HG02870 (cell line): ENCODE measurements around the gene PROX2.
A peak's percentile ranks its signal among the peaks of the same experiment; 100 is the strongest.

Experiments used
- ATAC-seq: cut with Tn5 transposase; IDR thresholded peaks from one replicate; pipeline ENCODE4 v1.9.1; 2021; ENCODE audit warnings: mild to moderate bottlenecking, moderate library complexity; ENCODE audit not compliant: unreplicated experiment

The PROX2 gene

GRCh38 chr14:74909911-74910310 is 34.0 kb upstream of the PROX2 start:
- no peak for ATAC-seq

- ATAC-seq: no peak
Observed at GRCh38 chr14:74909501-74909900, 33.6 kb upstream of the PROX2 start.

- ATAC-seq: no peak
Observed at GRCh38 chr14:74908861-74909341, 33.0 kb upstream of the PROX2 start.

- ATAC-seq: no peak
Observed at GRCh38 chr14:74907744-74908143, 31.8 kb upstream of the PROX2 start.

GRCh38 chr14:74906925-74907521 is 31.1 kb upstream of the PROX2 start:
- no peak for ATAC-seq

GRCh38 chr14:74905595-74906142 is 29.7 kb upstream of the PROX2 start:
- no peak for ATAC-seq

GRCh38 chr14:74904635-74905503 is 28.9 kb upstream of the PROX2 start:
- no peak for ATAC-seq

GRCh38 chr14:74902941-74903705 is 27.2 kb upstream of the PROX2 start:
- no peak for ATAC-seq

GRCh38 chr14:74898694-74899093 is 22.7 kb upstream of the PROX2 start:
- ATAC-seq: no peak

GRCh38 chr14:74898083-74898482 is 22.1 kb upstream of the PROX2 start:
- no peak for ATAC-seq

- ATAC-seq: no peak
Observed at GRCh38 chr14:74897642-74898041, 21.7 kb upstream of the PROX2 start.

- ATAC-seq: no peak
Observed at GRCh38 chr14:74896400-74896799, 20.5 kb upstream of the PROX2 start.

- peak; percentile 62 for ATAC-seq
Observed at GRCh38 chr14:74893614-74894091, 17.7 kb upstream of the PROX2 start.

- ATAC-seq: no peak
Observed at GRCh38 chr14:74892745-74893144, 16.8 kb upstream of the PROX2 start.

GRCh38 chr14:74891870-74892269 is 15.9 kb upstream of the PROX2 start:
- no peak for ATAC-seq

- no peak for ATAC-seq
Observed at GRCh38 chr14:74890262-74890661, 14.3 kb upstream of the PROX2 start.

- ATAC-seq: no peak
Observed at GRCh38 chr14:74888164-74889158, 12.5 kb upstream of the PROX2 start.

GRCh38 chr14:74886001-74886400 is 10.1 kb upstream of the PROX2 start:
- ATAC-seq: no peak

GRCh38 chr14:74882103-74882920 is 6.4 kb upstream of the PROX2 start:
- ATAC-seq: peak; percentile 28
